Stimulated activated CD4-positive, alpha-beta T cell treated with anti-CD3 and anti-CD28 coated beads, Interleukin-15, amount 100 ng/mL, for 1 hour (primary cell): Measurements from ENCODE around the gene KNCN.

Experiments
- DNase-seq, 2 donors: peaks; one replicate each; pipeline ENCODE4 v3.0.0-alpha.2; 2020; ENCODE audit warnings: low read depth in 1 of 2, low spot score in 1 of 2

The KNCN gene

DNA sequence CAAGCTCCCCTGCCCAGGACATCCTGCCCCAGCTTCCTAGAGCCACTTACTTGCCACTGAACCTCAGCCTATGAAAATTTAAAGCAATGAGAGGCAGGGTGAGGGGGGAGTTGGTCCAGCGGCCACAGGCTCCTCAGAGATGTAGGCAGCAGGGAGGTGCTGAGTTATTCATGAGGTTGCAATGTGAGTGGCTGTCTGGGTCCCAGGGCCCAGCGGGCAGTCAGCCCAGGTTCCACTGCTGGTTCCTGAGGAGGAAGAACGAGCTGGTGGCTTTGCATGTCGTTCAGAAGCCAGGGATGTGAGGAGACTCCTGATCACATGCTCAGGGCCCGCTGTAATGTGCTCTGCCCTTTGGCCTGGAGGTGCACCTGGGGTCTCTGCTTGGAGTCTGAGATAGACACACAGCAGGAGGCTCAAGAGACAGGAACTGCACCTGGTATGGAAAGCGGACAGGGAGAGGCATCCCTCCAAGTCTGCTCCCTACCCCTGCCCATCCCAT lies at the start of gene KNCN:
KNCN (minus strand) TSS at position 51 of the 499 bp plus-strand sequence. CDS start 432 bp downstream, outside the sequence.
- no peak for DNase-seq

DNA sequence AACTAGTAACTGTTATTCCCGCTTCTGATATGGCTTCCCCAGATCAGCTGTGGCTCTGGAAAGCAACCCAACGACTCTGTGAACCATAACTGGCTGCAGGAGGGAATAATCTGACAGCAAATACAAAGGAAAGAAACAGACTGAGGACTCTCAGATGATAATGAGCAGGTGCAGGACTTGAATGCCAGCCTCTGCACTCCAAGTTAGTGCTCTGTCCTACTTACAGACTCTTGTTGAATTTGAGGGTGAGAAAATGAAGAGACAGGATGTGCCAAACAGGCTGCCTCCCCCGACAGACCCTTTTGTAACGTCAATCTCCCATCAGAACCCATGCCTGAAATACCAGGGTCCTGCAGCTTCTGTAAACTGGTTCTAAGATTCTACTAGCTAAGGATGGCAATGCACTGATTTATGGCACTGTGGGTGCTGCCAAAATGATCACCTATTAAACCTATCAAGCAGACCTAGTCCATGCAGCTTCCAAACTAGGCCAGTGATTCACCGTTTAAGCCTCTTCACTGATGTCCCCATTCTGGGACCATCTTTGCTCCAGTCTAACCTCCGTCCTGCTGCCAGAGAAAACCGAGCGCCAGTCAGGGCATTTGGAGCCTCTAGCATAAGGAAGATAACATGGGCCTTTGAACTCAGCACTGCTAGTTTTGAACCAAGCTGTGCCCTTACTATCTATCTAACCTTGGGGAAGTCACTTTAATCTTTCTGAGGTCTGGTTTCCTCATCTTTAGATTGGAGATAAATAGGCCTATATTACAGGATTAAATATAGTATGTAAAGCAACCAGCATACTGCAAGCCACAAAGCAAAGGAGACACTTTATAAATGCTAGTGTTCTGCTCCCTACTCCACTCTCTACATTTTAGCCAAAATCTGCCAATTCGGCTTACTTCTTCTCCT lies 47.9 kb upstream of the KNCN start:
- no peak for DNase-seq

DNA sequence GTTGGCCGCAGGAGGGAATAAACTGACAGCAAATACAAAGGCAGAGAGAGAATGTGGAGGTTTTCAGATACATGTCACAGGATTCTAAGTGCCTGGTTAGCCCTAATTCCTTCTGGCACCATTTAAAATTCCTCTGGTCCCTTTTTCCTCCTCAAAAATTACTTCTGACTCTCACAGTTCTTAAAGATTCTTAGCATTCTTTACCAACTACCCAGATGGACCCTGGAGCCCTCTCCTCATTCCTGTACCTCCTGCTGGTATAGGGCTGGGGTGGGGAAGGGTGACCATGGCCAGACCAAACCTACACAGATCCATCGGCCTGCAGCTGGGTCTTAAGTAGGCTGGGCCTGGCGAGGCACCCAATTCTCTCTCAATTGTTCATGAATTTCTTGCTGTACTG lies 45.4 kb upstream of the KNCN start:
- DNase-seq, result no peak

GRCh38 chr1:46596036-46596435 lies 44.6 kb upstream of the KNCN start:
- DNase-seq, result no peak

DNA sequence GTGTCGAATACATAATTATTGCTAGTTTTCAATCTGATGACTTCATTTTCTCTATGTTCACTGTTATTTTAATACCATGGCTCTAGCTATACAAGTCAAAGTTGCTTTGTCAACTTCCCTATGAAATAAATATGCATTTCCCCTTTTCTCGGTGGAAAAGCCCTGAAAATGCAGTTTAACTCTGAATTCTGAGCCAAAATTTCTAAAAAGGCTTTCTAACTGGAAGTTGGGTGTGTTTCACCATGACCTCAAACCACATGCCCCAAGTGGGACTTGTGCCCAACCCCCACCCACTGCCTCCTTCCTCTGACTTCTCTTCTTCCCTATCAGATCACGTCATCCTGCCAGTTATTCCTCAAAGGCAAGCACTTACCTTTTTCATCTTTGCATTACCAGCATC lies 43.7 kb upstream of the KNCN start:
- DNase-seq, result no peak

DNA sequence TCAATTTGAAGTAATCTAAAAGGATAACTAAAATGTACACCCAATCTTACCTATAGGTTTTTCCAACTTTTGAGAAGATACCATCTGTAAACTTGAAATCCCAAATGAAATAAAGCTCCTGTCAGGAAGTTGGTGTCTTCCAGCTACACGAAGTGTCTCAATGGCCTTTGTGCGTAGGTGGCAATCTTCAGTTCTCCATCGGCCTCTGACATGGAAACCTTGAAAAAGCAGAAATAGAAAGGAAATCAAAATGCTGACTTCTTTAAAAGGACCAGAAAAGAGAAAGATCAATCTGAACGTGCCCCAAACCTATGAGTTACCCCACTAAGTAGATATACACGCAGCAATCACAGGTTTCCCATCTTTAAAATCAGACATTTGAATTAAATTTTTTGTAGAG lies 42.6 kb upstream of the KNCN start:
- DNase-seq, result no peak

- no peak for DNase-seq
Measured at GRCh38 chr1:46592823-46593222, 41.4 kb upstream of the KNCN start.

- no peak for DNase-seq
Measured at GRCh38 chr1:46589529-46589928, 38.1 kb upstream of the KNCN start.

DNA sequence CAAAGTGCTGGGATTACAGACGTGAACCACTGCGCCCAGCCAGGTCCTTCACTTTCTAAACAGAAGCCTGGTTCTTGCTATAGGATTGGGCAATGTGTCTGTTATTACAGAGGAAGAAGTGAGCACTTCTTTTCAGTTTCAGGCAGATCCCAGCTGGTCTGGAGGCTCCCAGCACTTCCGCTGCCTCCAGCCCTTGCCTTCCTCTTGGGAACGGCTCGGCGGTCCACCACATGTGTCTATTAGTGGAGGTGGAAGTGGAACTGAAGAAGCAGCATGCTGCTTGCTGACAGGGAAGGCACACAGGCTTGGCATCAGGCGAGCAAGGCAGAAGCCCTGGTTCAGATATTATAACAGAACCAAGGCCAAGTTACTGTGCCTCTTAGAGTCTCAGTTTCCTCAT lies 35.6 kb upstream of the KNCN start:
- no peak for DNase-seq

DNA sequence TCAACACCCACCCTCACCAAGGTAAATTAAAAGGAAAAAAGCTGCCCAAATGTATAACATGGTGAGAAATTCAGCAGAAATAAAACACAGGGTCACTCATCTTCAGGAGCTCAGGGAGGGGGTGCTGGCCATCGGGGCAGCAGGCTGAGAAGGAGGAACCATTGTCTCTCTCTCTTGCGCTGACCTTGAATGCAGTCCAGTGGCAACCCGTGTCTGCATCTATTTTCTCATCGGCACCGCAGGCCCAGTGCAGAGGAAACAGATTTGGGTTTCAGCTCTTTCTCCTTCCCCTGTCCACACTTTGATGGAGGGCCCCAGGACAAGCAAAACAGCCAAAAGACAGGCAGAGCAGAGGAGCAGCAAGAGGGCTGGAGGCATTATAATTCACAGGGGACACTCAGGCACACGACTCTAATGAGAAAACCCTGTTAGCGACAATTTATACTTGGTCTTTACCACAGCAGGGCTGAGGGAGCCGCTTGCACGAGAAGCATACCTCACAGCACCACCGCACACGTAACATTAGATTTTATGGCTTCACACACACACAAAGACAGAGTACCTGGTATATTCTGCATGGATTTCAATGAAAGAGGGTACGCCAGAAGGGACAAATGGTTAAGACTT lies 34.0 kb upstream of the KNCN start:
- no peak for DNase-seq

DNA sequence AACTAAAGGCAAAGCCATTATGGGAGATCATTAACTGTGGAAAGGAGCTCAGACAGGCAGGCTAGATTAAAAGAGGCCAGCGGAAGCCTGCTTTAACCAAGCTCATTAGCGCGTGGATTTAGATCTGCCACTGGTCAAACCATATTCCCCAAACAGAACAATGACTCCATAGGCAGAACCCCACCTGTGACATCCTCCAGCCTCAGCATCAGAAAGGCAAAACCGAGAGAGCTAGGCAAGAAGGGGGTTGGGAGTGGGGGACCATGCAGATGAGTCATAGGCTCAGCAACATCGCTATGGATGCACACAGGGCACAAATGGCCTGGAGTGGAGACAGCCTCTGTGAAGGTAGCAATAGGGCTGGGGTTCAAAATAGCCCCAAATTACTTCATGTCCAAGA lies 32.0 kb upstream of the KNCN start:
- DNase-seq, result no peak

- no peak for DNase-seq
Measured at GRCh38 chr1:46582972-46583371, 31.5 kb upstream of the KNCN start.

GRCh38 chr1:46581681-46582455 lies 30.4 kb upstream of the KNCN start:
- no peak for DNase-seq

- DNase-seq, result no peak
Measured at GRCh38 chr1:46580140-46580903, 28.9 kb upstream of the KNCN start.

- no peak for DNase-seq
Measured at GRCh38 chr1:46577671-46578070, 26.2 kb upstream of the KNCN start.

DNA sequence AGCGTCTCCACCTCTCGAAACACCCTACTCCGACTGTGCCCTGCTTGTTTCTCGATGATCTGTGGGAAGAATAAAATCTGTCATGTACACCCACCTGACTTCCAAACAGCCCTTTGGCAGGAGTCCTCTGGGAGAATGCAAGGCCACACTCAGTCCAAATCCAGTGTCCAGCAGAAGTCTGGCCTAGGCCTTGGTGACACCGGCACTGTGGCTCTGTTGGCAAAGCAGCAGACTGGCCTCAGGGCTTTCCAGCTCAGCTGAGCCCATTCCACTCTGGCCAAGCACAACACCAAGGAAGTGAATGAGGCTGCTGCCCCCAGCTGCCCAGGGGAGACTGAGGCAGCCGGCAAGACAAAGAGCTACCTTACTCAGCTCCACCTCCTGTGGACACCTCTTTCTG lies 25.1 kb upstream of the KNCN start:
- DNase-seq, result no peak

GRCh38 chr1:46575778-46576177 lies 24.3 kb upstream of the KNCN start:
- DNase-seq, result no peak

- DNase-seq, result no peak
Measured at GRCh38 chr1:46575300-46575699, 23.9 kb upstream of the KNCN start.

- DNase-seq, result no peak
Measured at GRCh38 chr1:46571691-46572225, 20.3 kb upstream of the KNCN start.

- DNase-seq, result no peak
Measured at GRCh38 chr1:46569884-46570725, 18.7 kb upstream of the KNCN start.
